ENCODE measurements around the gene RASSF4.

The RASSF4 gene, protein sequence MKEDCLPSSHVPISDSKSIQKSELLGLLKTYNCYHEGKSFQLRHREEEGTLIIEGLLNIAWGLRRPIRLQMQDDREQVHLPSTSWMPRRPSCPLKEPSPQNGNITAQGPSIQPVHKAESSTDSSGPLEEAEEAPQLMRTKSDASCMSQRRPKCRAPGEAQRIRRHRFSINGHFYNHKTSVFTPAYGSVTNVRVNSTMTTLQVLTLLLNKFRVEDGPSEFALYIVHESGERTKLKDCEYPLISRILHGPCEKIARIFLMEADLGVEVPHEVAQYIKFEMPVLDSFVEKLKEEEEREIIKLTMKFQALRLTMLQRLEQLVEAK

GRCh38 chr10:44959247-44960087, at the start of gene RASSF4:
Gene RASSF4, plus strand, starts transcription at chr10:44959802. Its CDS starts 10,401 bp downstream, at chr10:44970203.
- in situ Hi-C loops (cut with HindIII; ENCODE audit: low sequenced_read_pairs) = no loop called here

DNA sequence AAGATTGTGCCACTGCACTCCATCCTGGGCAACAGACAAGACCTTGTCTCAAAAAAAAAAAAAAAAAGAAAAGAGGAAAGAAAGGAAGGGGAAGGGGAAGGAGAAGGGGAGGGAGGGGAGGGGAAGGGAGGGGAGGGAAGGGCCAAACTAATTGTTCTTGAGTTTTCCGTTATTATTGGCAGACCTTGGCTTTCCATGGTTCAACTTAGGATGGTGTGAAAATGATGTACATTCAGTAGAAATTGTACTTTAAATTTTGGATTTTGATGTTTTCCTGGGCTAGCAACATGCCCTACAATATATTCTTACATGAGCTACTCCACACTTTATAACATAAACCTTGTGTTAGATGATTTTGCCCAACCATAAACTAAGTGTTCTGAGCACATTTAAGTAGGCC, 49.7 kb upstream of the RASSF4 start:
- in situ Hi-C loops (cut with HindIII; ENCODE audit: low sequenced_read_pairs) = no loop called here

GRCh38 chr10:44910602-44911001, 49.0 kb upstream of the RASSF4 start:
- in situ Hi-C loops (cut with HindIII; ENCODE audit: low sequenced_read_pairs) = no loop called here

- in situ Hi-C loops (cut with HindIII; ENCODE audit: low sequenced_read_pairs) = no loop called here
Measured at GRCh38 chr10:44911081-44911540, 48.5 kb upstream of the RASSF4 start, which contains the start of gene TMEM72. Gene TMEM72, plus strand, starts transcription at chr10:44911337. Its CDS starts 176 bp downstream, at chr10:44911513.

DNA sequence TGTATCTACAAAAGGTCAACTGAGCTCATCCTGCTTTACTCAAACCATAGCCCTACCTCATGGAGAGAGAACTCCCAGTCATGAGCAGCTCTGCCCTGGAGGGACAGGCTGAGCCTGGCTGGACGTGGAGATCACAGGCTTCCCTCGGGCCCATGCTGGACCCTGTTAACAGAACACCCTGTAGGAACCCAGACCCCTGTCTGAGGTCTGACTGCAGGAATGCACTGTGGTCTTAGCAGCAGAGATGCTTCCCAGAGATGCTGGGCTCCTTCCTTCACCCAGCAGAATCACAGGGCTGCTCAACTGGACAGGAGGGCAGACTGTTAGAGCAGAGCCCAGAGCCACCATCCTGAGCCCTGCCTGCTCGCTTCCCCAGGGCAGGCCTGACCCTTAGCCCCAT, 47.7 kb upstream of the RASSF4 start:
- in situ Hi-C loops (cut with HindIII; ENCODE audit: low sequenced_read_pairs) = no loop called here

DNA sequence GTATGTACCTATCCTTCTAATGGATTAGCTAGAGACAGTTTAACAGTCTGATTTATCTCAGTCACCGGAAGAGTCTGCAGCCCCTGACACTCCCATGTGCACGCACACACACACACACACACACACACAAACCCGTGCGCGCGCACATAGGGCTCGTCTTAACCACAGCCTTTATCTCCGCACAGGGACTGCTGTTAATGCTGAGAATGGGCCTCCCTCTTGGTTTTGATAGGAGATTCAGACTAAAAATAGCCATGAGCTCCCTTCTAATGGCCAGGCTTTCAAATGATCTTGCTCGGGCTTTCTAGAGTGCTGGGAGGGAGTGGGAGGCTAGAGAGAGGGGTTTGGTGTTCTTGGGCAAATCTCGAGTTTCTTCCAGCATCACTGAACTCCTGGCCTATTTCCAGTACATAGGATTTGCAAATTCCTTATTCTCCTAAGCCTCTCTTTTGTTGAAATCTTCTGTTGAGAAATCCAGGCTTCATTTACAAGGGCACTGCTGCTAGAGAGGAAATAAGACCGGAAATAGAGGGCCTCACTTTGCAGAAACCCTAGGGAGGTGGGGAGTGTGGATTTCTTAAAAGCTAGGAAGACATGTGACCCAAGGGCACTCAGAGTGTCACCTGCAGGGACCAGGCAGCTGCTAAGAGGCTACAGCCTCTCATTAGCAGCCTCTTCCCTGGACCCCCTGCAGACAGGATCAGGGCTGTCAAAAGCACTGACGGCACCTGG, 46.1 kb upstream of the RASSF4 start:
- in situ Hi-C loops (cut with HindIII; ENCODE audit: low sequenced_read_pairs) = no loop called here

DNA sequence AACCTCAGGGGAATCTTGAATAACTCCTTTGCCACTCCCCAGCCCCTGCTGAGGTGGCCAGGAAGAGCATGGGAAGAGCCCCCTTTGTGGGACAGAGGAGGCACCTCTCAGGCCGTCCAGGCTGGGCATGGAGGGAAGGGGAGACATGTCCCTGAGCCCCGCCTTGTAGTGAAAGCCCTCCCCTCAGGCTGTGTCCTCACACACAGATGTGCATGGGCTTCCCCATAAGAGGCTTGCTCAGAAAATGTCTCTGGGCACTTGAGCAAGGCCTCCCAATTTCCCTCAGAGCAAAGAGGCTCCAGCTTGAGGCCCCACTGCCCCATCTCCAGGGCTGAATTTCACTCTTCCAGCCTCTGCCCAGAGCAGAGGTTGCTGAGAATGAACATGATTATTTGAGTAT, 44.7 kb upstream of the RASSF4 start:
- in situ Hi-C loops (cut with HindIII; ENCODE audit: low sequenced_read_pairs) = no loop called here

DNA sequence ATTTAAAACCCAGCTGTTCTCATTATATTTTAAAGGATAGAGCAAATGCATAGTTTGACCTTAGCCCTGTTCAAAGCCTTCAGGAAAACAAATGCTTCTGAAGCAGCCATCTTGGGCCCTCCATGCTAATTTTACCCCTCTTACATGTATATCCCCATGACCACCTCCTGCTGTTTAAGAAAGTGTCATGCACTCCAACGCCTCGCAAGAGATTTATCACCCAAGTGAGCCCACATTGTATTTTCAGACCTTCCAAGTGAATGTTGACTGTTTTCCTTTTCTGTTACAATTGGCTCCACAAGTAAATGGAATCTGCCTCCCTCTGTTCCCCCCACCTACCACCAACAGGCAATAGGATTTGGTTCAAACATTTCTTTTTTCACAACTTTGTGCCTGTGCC, 43.2 kb upstream of the RASSF4 start:
- in situ Hi-C loops (cut with HindIII; ENCODE audit: low sequenced_read_pairs) = no loop called here

GRCh38 chr10:44917848-44918247, 41.8 kb upstream of the RASSF4 start:
- in situ Hi-C loops (cut with HindIII; ENCODE audit: low sequenced_read_pairs) = no loop called here

DNA sequence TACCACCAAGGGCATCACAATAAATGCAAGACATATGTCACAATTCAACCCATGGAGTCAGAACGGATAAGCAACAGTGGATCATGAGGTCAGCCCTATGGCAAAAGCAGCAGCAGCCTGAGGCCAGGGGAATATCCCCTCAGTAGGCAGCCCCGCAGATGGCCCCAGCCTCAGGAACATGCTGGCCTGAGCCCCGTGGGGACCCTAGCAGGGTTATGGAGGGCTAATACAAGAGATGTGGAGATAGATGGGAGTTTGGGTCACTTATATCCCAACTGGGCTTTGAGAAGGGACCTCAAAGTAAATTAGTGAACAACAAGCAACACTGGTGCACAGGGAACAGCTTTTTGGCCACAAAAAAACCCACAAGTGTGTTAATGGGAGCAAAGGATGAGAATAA, 39.4 kb upstream of the RASSF4 start:
- in situ Hi-C loops (cut with HindIII; ENCODE audit: low sequenced_read_pairs) = no loop called here

- in situ Hi-C loops (cut with HindIII; ENCODE audit: low sequenced_read_pairs) = no loop called here
Measured at GRCh38 chr10:44921061-44921460, 38.5 kb upstream of the RASSF4 start.

- in situ Hi-C loops (cut with HindIII; ENCODE audit: low sequenced_read_pairs) = no loop called here
Measured at GRCh38 chr10:44921506-44921905, 38.1 kb upstream of the RASSF4 start.

- in situ Hi-C loops (cut with HindIII; ENCODE audit: low sequenced_read_pairs) = no loop called here
Measured at GRCh38 chr10:44922021-44922420, 37.6 kb upstream of the RASSF4 start.

DNA sequence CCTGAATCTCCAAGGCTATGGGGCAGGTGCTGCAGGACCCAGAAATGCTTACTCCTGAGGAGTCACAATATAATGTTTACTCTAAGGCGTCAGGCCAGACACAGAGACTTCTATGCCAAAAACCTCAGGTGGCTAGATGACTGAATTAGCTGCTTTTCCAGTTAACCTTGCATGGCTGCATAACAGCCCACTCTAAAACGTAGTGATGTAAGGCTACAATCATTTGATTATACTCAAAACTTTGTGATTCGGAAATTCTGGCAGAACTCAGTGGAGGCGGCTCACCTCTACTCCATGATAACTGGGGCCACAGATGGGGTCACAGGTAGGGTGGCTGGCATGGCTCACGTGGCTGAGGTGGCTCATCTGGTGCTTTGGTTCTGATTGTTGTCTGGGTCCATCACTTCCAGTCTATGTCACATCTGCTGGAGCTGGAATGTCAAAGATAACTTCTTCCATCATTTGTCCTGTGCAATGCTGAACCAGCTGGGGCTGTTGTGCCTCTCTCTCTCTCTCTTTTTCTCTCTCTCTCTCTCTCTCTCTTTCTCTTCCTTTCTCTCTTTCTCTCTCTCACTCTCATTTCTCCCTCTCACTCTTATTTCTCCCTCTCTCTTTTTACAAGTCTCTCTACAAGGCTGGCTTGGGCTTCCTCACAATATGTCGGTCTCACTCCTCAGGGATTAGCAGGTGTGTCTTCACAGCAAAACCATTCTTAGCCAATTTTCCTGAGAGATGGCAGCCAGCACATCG, 36.6 kb upstream of the RASSF4 start:
- in situ Hi-C loops (cut with HindIII; ENCODE audit: low sequenced_read_pairs) = no loop called here

- in situ Hi-C loops (cut with HindIII; ENCODE audit: low sequenced_read_pairs) = no loop called here
Measured at GRCh38 chr10:44923611-44924010, 36.0 kb upstream of the RASSF4 start.

- in situ Hi-C loops (cut with HindIII; ENCODE audit: low sequenced_read_pairs) = no loop called here
Measured at GRCh38 chr10:44924261-44925040, 35.2 kb upstream of the RASSF4 start.

- in situ Hi-C loops (cut with HindIII; ENCODE audit: low sequenced_read_pairs) = no loop called here
Measured at GRCh38 chr10:44925224-44925623, 34.4 kb upstream of the RASSF4 start.

DNA sequence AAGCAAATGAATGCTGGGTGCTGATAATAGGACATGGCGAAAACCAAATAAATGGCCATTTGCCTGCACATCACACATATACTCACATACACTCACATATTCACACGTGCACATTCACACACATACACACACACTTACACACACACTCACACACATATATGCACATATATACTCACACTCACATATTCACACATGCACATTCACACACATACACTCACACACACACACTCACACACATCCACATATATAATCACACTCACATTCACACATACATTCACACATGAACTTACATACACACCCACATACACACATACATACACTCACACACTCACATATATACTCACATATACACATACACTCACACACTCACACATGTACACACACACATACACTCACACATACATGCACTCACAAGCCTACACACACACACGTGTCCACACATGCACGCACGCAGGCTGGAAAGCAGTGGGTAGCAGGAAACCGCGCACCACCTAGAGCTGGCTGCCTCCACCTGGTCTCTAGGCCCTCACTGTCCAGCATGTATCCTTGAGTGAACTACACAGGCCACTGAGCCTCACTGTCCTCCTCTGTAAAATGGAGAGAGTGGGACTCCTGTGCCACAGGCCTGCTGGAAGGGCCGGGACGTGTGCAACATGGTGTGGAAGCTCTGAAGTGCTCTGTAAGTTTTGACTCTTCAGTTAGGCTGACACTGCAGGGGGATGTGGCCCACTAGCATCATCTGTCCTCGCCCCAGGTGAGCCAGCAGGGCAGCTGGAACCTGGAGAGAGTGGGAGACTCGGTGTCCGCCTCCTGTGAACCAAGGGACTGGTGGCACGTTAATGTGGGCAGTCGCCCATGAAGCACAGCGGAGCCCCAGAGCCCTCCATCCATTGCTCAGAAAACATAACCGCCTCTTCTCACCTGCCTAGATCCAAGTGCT, 33.5 kb upstream of the RASSF4 start:
- in situ Hi-C loops (cut with HindIII; ENCODE audit: low sequenced_read_pairs) = no loop called here
